ENCODE results near the gene EYA4. TPM values are rescaled to one million over a fixed set of nuclear protein-coding genes. Genes with fewer than 3 reads are reported as not detected.

Gene EYA4
- polyA plus RNA-seq, 1 of the 3 experiments (the other 2 are of a cell fraction), result 0.08 TPM

GRCh38 chr6:133243723-133244305 is 2.7 kb downstream of the EYA4 start:
- Histone ChIP-seq H3K9me3 (no peaks in the 10 kb centered on the region), H3K4me3 (ENCODE audit: low read depth in 2 of 2, low read length in 1 of 2) (no peak overlapping the region), H4K20me1 (ENCODE audit: insufficient read depth) (no peaks in the 10 kb centered on the region), H3K9me2 (no peaks in the 10 kb centered on the region), H3K27me3 (ENCODE audit: insufficient read depth) (peaks cover 42% of the 10 kb centered on the region), H2AFZ (ENCODE audit: low read depth) (no peak overlapping the region), H3K9ac (no peak overlapping the region), H3K4me2 (no peak overlapping the region), H3K4me1 (ENCODE audit: control insufficient read depth in 1 of 2, insufficient read depth in 2 of 2, low read depth in 1 of 2, low read length in 1 of 2) (peaks cover 0 to 10% of the 10 kb centered on the region in 2 experiments; a peak in 1 of 4 replicates), H3K79me2 (ENCODE audit: insufficient read depth) (no peaks in the 10 kb centered on the region), H3K27ac (ENCODE audit: low read depth in 2 of 2, low read length in 1 of 2) (no peak overlapping the region), H3F3A (replicated peaks; ENCODE audit: insufficient read depth) (no peaks in the 10 kb centered on the region), H3K36me3 (replicated peaks in 1 of 2; ENCODE audit: control insufficient read depth in 1 of 2, insufficient read depth in 2 of 2, low read length in 1 of 2) (no peaks in the 10 kb centered on the region)
- WGBS (ENCODE audit: low lambda C conversion rate), result 2% methylated on average over 7 of the region's 7 CpGs
- CTCF ChIA-PET, result interaction anchor here (1.6 kb wide), 1 partner anchor 413 kb away, joined by 4 read pairs; no protein-coding TSS in a partner anchor
- DNase-seq, result no peak
- POLR2A ChIA-PET, result no interaction called here
- TF ChIP-seq USF1 (IDR thresholded peaks at IDR 0.05; ENCODE audit: borderline replicate concordance, low read depth) (no peak), CHD2 (IDR thresholded peaks at IDR 0.05; ENCODE audit: low read length, partially characterized antibody) (no peak), YY1 (IDR thresholded peaks at IDR 0.05; ENCODE audit: low read depth) (no peak)

- no peak overlapping the region for H2AFZ ChIP-seq (ENCODE audit: low read depth)
- DNase-seq, result no peak
- no peaks in the 10 kb centered on the region for H3K9me2 ChIP-seq
- H3K36me3 ChIP-seq (replicated peaks in 1 of 2; ENCODE audit: control insufficient read depth in 1 of 2, insufficient read depth in 2 of 2, low read length in 1 of 2), result no peaks in the 10 kb centered on the region
- H3K27me3 ChIP-seq (ENCODE audit: insufficient read depth), result peaks cover 42% of the 10 kb centered on the region
- H3K4me3 ChIP-seq (ENCODE audit: low read depth in 2 of 2, low read length in 1 of 2), result no peak overlapping the region
- no peak overlapping the region for H3K9ac ChIP-seq
- H3K27ac ChIP-seq (ENCODE audit: low read depth in 2 of 2, low read length in 1 of 2), result no peak overlapping the region
- ChIA-PET POLR2A (no interaction called here), CTCF (interaction anchor here (1.0 to 1.6 kb wide), 2 partner anchors 9 to 414 kb away, joined by 4 to 5 read pairs; no protein-coding TSS in a partner anchor)
- no peaks in the 10 kb centered on the region for H3F3A ChIP-seq (replicated peaks; ENCODE audit: insufficient read depth)
- TF ChIP-seq JUND (IDR thresholded peaks at IDR 0.05) (no peak), NFIC (IDR thresholded peaks at IDR 0.05; ENCODE audit: borderline replicate concordance) (no peak), FOXJ3 (CRISPR knock-in tag; IDR thresholded peaks at IDR 0.05) (no peak), ZBTB33 (IDR thresholded peaks at IDR 0.05; ENCODE audit: borderline replicate concordance, low read depth) (no peak), SIN3A (IDR thresholded peaks at IDR 0.05; ENCODE audit: borderline replicate concordance, low read depth, low read length) (no peak), USF1 (IDR thresholded peaks at IDR 0.05; ENCODE audit: borderline replicate concordance, low read depth) (no peak), MXI1 (IDR thresholded peaks at IDR 0.05; ENCODE audit: low read depth, low read length) (no peak), USF2 (IDR thresholded peaks at IDR 0.05; ENCODE audit: borderline replicate concordance, low read depth, low read length) (no peak)
- H3K79me2 ChIP-seq (ENCODE audit: insufficient read depth), result no peaks in the 10 kb centered on the region
- H3K4me1 ChIP-seq (ENCODE audit: control insufficient read depth in 1 of 2, insufficient read depth in 2 of 2, low read depth in 1 of 2, low read length in 1 of 2), result peaks cover 0 to 10% of the 10 kb centered on the region in 2 experiments; a peak in 1 of 4 replicates
- 19% methylated on average over 4 of the region's 4 CpGs for WGBS (ENCODE audit: low lambda C conversion rate)
- H4K20me1 ChIP-seq (ENCODE audit: insufficient read depth), result no peaks in the 10 kb centered on the region
- H3K4me2 ChIP-seq, result no peak overlapping the region
- H3K9me3 ChIP-seq, result no peaks in the 10 kb centered on the region
These were observed 3.4 kb downstream of the EYA4 start for GRCh38 chr6:133244519-133244918.
